Muscle layer of duodenum (tissue), 2 donors: ENCODE data around the gene TRABD.

Source experiments
- H3K27ac ChIP-seq: one replicate; pipeline ENCODE4 v1.7.0; 2013; ENCODE audit warnings: mild to moderate bottlenecking, low read length
- H3K27me3 ChIP-seq: one replicate; pipeline ENCODE4 v1.7.0; 2013; ENCODE audit warnings: low read depth, mild to moderate bottlenecking, control low read depth, low read length
- H3K36me3 ChIP-seq, 2 donors: one replicate each; pipeline ENCODE4 v1.7.0; 2013; ENCODE audit warnings: low read length in 2 of 2, control low read depth in 1 of 2, mild to moderate bottlenecking in 1 of 2; ENCODE audit not compliant: insufficient read depth in 2 of 2, control insufficient read depth in 1 of 2
- H3K4me1 ChIP-seq, 2 donors: one replicate each; pipeline ENCODE4 v1.7.0; 2013; ENCODE audit warnings: low read length in 2 of 2, mild to moderate bottlenecking in 2 of 2, control low read depth in 1 of 2, moderate library complexity in 1 of 2; ENCODE audit not compliant: insufficient read depth in 2 of 2, control insufficient read depth in 1 of 2
- H3K4me3 ChIP-seq, 2 donors: one replicate each; pipeline ENCODE4 v1.7.0; 2013; ENCODE audit warnings: low read length in 2 of 2, low read depth in 1 of 2, mild to moderate bottlenecking in 1 of 2
- H3K9me3 ChIP-seq, 2 donors: one replicate each; pipeline ENCODE4 v1.7.0; 2013; ENCODE audit warnings: low read length in 2 of 2, control low read depth in 1 of 2, mild to moderate bottlenecking in 1 of 2; ENCODE audit not compliant: control insufficient read depth in 1 of 2
- donor health status: healthy.

TRABD gene

GRCh38 chr22:50246242-50247175 lies 60.8 kb downstream of the TRABD start:
- Histone ChIP-seq H3K36me3 (peaks cover 8 to 19% of the 10 kb centered on the region in 2 donors), H3K27ac (peak overlapping the region; percentile 63), H3K9me3 (no peaks in the 10 kb centered on the region), H3K4me1 (peaks cover 8 to 51% of the 10 kb centered on the region in 2 donors), H3K4me3 (peak overlapping the region in 1 of 2 donors; percentile 98), H3K27me3 (no peaks in the 10 kb centered on the region)

DNA sequence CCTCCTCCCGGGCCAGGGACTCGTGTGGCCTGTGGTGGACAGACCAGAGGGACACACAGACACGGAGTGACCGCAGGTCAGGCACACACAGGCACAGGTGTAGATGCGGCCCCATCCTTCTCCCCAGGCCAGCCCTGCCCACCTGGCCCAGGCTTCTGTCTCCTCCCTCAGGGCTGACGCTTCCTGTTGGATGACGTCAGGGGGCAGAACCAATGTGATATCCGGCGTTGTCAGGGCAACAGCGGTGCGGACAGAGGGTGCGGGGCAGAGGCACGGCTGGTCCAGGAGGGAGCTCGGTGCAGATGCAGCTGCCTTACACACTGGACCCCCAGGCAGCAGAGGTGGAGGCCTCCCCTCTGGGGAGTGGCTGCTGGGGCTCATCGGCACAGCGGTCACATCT lies 62.0 kb downstream of the TRABD start:
- Histone ChIP-seq H3K9me3 (no peaks in the 10 kb centered on the region), H3K36me3 (peaks cover 8 to 19% of the 10 kb centered on the region in 2 donors), H3K4me1 (peaks cover 4 to 44% of the 10 kb centered on the region in 2 donors), H3K4me3 (no peak overlapping the region), H3K27me3 (no peaks in the 10 kb centered on the region), H3K27ac (no peak overlapping the region)

DNA sequence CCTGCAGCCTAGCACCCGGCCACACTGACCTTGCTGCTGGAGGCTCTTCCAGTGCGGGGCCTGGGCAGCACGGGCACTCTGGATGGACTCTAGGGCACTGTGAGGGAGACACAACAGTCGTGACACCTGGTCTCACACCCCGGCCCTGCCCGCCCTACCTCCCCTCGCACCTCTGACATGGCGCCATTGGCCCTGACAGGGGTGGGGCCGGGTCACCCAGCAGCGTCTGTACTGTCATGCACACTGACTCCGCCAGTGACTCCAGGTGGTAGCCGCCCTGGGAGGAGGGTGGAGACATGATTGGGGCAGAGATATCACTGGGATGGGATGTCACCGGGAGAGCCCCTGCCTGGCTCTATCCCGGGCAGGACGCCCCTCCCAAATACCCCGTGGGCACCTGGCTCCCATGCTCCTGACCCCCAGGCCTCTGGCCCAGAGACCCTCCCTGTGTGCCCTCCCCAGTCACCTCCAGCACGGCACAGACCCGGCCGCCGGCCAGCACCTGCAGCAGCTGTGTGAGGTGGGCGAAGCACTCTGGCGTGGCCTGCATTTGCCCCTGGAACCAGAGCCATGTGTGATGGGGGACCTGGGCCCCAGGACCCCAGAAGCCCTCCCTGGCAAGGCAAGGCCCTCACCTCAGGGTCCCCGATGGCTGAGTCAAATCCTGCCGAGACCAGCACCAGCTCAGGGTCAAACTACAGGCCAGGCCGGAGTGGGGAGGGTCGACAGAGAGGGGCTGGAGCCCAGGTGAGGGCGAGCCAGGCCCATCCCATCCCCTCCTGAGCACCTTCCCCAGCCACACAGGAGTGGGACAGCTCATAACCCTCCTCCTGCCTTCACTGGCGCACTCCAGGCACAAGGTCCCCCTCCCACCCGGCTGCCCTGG lies 62.7 kb downstream of the TRABD start:
- Histone ChIP-seq H3K4me1 (peaks cover 4 to 37% of the 10 kb centered on the region in 2 donors), H3K27ac (no peak overlapping the region), H3K9me3 (no peaks in the 10 kb centered on the region), H3K27me3 (no peaks in the 10 kb centered on the region), H3K4me3 (no peak overlapping the region), H3K36me3 (peaks cover 8 to 19% of the 10 kb centered on the region in 2 donors)
